Mesenchymal stem cell (in vitro differentiated cells and primary cell): ENCODE data around the gene P4HTM.
"Not testable (repeated sequence)": the region's sequence is repeated elsewhere in the genome, so short reads cannot be mapped to it uniquely, and the experiment has no call there.

Source experiments
- DNase-seq: peaks from one replicate; pipeline ENCODE4 v3.0.0-alpha.2; 2013
- H2AFZ ChIP-seq: one replicate; pipeline ENCODE4 v1.6.1; 2013; ENCODE audit warnings: low read depth, mild to moderate bottlenecking, control low read depth, inconsistent platforms, low read length, moderate library complexity
- H2AK5ac ChIP-seq: 2 replicates; pipeline ENCODE4 v1.6.1; 2013; ENCODE audit warnings: low read length, moderate library complexity, mild to moderate bottlenecking, inconsistent platforms; ENCODE audit not compliant: severe bottlenecking
- H2BK120ac ChIP-seq: one replicate; pipeline ENCODE4 v1.6.1; 2013; ENCODE audit warnings: low read depth, mild to moderate bottlenecking, inconsistent platforms, low read length, moderate library complexity
- H2BK12ac ChIP-seq, 2 experiments: one replicate each; pipeline ENCODE4 v1.6.1; 2013; ENCODE audit warnings: inconsistent platforms in 2 of 2, low read length in 2 of 2, mild to moderate bottlenecking in 2 of 2, moderate library complexity in 2 of 2, control low read depth in 1 of 2
- H2BK15ac ChIP-seq: one replicate; pipeline ENCODE4 v1.6.1; 2013; ENCODE audit warnings: mild to moderate bottlenecking, low read depth, inconsistent platforms; ENCODE audit not compliant: poor library complexity, severe bottlenecking
- H2BK5ac ChIP-seq: 2 replicates; pipeline ENCODE4 v1.6.1; 2013; ENCODE audit warnings: low read depth, mild to moderate bottlenecking, low read length, control low read depth, inconsistent platforms; ENCODE audit not compliant: poor library complexity, severe bottlenecking
- H3K14ac ChIP-seq, 2 experiments: one replicate each; pipeline ENCODE4 v1.6.1; 2013; ENCODE audit warnings: inconsistent platforms in 2 of 2, low read length in 2 of 2, control low read depth in 1 of 2, mild to moderate bottlenecking in 1 of 2, moderate library complexity in 1 of 2
- H3K18ac ChIP-seq, 2 experiments: one replicate each; pipeline ENCODE4 v1.6.1; 2013; ENCODE audit warnings: inconsistent platforms in 2 of 2, low read length in 2 of 2, control low read depth in 1 of 2, low read depth in 1 of 2, mild to moderate bottlenecking in 1 of 2
- H3K23ac ChIP-seq, 2 experiments: one replicate each; pipeline ENCODE4 v1.6.1; 2013; ENCODE audit warnings: inconsistent platforms in 2 of 2, low read length in 2 of 2, mild to moderate bottlenecking in 2 of 2, moderate library complexity in 2 of 2, control low read depth in 1 of 2
- H3K27ac ChIP-seq: 2 replicates; pipeline ENCODE4 v1.5.1; 2013; ENCODE audit warnings: mild to moderate bottlenecking, moderate library complexity, low read length, control low read depth, inconsistent platforms; ENCODE audit not compliant: poor library complexity, severe bottlenecking
- H3K27me3 ChIP-seq, 2 experiments: 2 replicates each; pipeline versions ENCODE4 v1.6.1 to v1.7.0; 2013; ENCODE audit warnings: low read length in 2 of 2, mild to moderate bottlenecking in 2 of 2, moderate library complexity in 2 of 2, control low read depth in 1 of 2, inconsistent platforms in 1 of 2; ENCODE audit not compliant: control insufficient read depth in 1 of 2, insufficient read depth in 1 of 2
- H3K36me3 ChIP-seq, 2 experiments: 2 replicates each; pipeline versions ENCODE4 v1.6.1 to v1.7.0; 2013; ENCODE audit warnings: low read length in 2 of 2, control low read depth in 1 of 2, inconsistent platforms in 1 of 2, low read depth in 1 of 2, mild to moderate bottlenecking in 1 of 2; ENCODE audit not compliant: insufficient read depth in 2 of 2, control insufficient read depth in 1 of 2
- H3K4ac ChIP-seq, 2 experiments: one replicate each; pipeline ENCODE4 v1.6.1; 2013; ENCODE audit warnings: inconsistent platforms in 2 of 2, low read length in 2 of 2, mild to moderate bottlenecking in 2 of 2, moderate library complexity in 2 of 2, control low read depth in 1 of 2, low read depth in 1 of 2
- H3K4me1 ChIP-seq: 2 replicates; pipeline ENCODE4 v1.6.1; 2013; ENCODE audit warnings: low read depth, low read length, control low read depth; ENCODE audit not compliant: control insufficient read depth, insufficient read depth
- H3K4me2 ChIP-seq: 2 replicates; pipeline ENCODE4 v1.6.1; 2013; ENCODE audit warnings: low read length, mild to moderate bottlenecking, inconsistent platforms; ENCODE audit not compliant: poor library complexity, severe bottlenecking
- H3K4me3 ChIP-seq, 2 experiments: 2 replicates each; pipeline versions ENCODE4 v1.5.1 to v1.7.0; 2013; ENCODE audit warnings: low read length in 2 of 2, mild to moderate bottlenecking in 2 of 2, control low read depth in 1 of 2, low read depth in 1 of 2; ENCODE audit not compliant: insufficient read depth in 1 of 2
- H3K79me1 ChIP-seq: replicated peaks from 2 replicates; pipeline ENCODE4 v1.6.1; 2013; ENCODE audit warnings: mild to moderate bottlenecking, control low read depth, low read length, inconsistent platforms; ENCODE audit not compliant: poor library complexity, severe bottlenecking
- H3K9ac ChIP-seq: 2 replicates; pipeline ENCODE4 v1.7.0; 2013; ENCODE audit warnings: mild to moderate bottlenecking, low read length, moderate library complexity
- H3K9me3 ChIP-seq: 2 replicates; pipeline ENCODE4 v1.7.0; 2013; ENCODE audit warnings: mild to moderate bottlenecking, low read length; ENCODE audit not compliant: control insufficient read depth
- H4K8ac ChIP-seq: one replicate; pipeline ENCODE4 v1.6.1; 2013; ENCODE audit warnings: inconsistent platforms, mild to moderate bottlenecking, low read length, moderate library complexity
- H4K91ac ChIP-seq: one replicate; pipeline ENCODE4 v1.6.1; 2013; ENCODE audit warnings: mild to moderate bottlenecking, low read length, inconsistent platforms
- WGBS: methylation state at CpG from one replicate; pipeline ENCODE4 v1.1.7; 2013; ENCODE audit warnings: mixed read lengths; 5-methylcytosine and 5-hydroxymethylcytosine counted together

The P4HTM gene

DNA sequence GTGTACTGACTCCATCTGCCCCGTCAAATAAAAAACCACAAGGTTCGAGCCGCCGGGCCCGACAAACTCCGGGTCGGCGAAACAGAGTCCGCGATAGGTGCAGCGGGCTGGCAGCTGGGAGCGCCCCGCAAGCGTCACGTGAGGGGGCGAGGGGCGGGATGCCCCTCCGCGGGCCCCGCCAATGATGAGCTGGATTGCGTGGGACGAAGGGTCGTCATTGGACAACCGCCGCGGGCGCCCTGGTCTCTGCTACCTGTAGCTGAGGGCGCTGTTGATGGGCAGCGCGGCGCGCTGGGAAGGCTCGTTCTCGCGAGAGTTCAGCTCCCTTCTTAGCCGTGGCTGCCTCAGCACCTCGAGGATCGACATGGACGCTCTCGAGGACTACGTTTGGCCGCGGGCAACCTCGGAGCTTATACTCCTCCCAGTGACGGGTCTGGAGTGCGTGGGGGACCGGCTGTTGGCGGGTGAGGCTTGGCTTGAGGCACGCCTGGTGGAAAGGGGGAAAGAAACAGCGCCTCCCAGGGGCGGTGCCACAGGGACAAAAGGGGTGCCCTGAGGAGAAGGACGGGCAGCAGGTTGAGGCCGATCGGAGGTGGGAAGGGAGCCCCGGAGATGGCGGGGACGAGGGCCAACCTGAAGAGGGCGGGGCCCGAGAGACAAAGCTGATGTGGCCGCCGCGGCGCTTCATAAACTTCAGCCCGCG, 17.2 kb downstream of the P4HTM start, which contains the start of gene WDR6:
Gene WDR6, plus strand, starts transcription at position 324 of the 703 bp plus-strand sequence. Its CDS starts 41 bp downstream, at position 365.
- peak within 1 kb of the TSS; percentile 89 to 100 for H3K4ac ChIP-seq
- DNase-seq, result peak; percentile 98
- WGBS, result under 1% methylated on average over 65 of the region's 65 CpGs

DNA sequence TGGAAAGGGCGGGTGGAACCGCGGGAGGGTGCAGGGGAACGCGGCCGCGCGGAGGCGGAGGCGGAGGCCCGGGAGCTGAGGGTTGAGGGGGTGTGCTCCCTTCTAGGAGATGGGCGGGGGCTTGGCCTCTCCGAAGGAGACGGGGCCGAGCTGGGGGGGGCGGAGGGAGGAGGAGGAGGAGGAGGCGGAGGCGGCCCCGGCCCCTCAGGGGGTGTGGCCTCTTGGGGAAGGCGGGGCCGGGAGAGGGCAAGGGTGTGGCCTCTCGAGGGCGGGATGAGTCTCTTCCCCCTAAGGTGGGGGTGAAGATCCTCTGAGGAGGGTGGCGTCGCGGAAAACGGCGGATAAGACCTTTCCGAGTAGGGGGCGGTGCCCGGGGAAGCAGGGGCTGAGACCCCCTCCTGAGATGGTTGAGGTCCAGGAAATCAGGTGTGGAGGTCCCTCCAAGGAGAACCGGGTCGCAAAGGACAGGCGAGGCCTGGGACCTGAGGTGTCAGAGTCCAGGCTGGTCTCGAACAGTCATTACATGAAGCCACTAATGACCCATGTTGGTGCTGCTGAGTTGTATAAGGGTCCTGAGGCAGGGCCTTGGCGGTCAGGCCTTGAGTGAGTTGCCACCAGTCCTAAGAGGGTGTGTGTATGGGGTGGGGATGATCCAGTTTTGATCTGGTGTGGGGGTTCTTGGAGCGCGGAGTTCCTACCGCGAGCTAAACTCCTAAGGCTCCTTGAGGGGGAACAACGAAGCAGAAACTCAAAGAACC, 17.9 kb downstream of the P4HTM start:
- Histone ChIP-seq H3K9me3 (no peaks in the 10 kb centered on the region), H3K14ac (peak overlapping the region in 1 of 2 experiments; percentile 96), H2AFZ (peak overlapping the region; percentile 42), H3K23ac (peak overlapping the region in 1 of 2 experiments; percentile 94), H3K36me3 (peaks cover 19 to 25% of the 10 kb centered on the region in 2 experiments), H4K91ac (peak overlapping the region; percentile 87), H3K9ac (peak overlapping the region; percentile 96), H3K4ac (peak overlapping the region; percentile 25 to 100), H4K8ac (peak overlapping the region; percentile 50), H3K79me1 (peaks cover 8% of the 10 kb centered on the region), H3K4me2 (peak overlapping the region; percentile 77), H3K18ac (peak overlapping the region; percentile 29 to 99), H2BK5ac (peak overlapping the region; percentile 39), H2BK12ac (peak overlapping the region in 1 of 2 experiments; percentile 85), H2BK15ac (no peak overlapping the region), H3K4me3 (peak overlapping the region; percentile 68 to 87), H3K27ac (peak overlapping the region; percentile 93), H2BK120ac (peak overlapping the region; percentile 1), H2AK5ac (peak overlapping the region; percentile 13), H3K4me1 (peaks cover 25% of the 10 kb centered on the region), H3K27me3 (no peaks in the 10 kb centered on the region)
- WGBS, result 20% methylated on average over 40 of the region's 41 CpGs
- DNase-seq, result peak; percentile 89

More for the DNA sequence above, 17.2 kb downstream of the P4HTM start, which contains the start of gene WDR6:
- H2BK15ac ChIP-seq, result peak within 1 kb of the TSS; percentile 60
- H3K14ac ChIP-seq, result peak within 1 kb of the TSS in 1 of 2 experiments; percentile 96
- H3K27me3 ChIP-seq, result no peaks in the 10 kb centered on the region
- H2BK120ac ChIP-seq, result peak within 1 kb of the TSS; percentile 1
- peak within 1 kb of the TSS; percentile 94 for H4K91ac ChIP-seq
- peak within 1 kb of the TSS; percentile 92 for H2AK5ac ChIP-seq
- peaks cover 6% of the 10 kb centered on the region for H3K79me1 ChIP-seq
- H3K4me3 ChIP-seq, result peak within 1 kb of the TSS; percentile 68 to 87
- peak within 1 kb of the TSS in 1 of 2 experiments; percentile 85 for H2BK12ac ChIP-seq
- H2BK5ac ChIP-seq, result peak within 1 kb of the TSS; percentile 39
- peak within 1 kb of the TSS; percentile 86 for H3K4me2 ChIP-seq
- H3K9ac ChIP-seq, result peak within 1 kb of the TSS; percentile 96
- H3K4me1 ChIP-seq, result peaks cover 18% of the 10 kb centered on the region
- peaks cover 13 to 19% of the 10 kb centered on the region in 2 experiments for H3K36me3 ChIP-seq
- peak within 1 kb of the TSS; percentile 93 for H3K27ac ChIP-seq
- H2AFZ ChIP-seq, result peak within 1 kb of the TSS; percentile 42
- H3K18ac ChIP-seq, result peak within 1 kb of the TSS; percentile 68 to 99
- H3K9me3 ChIP-seq, result no peaks in the 10 kb centered on the region
- H3K23ac ChIP-seq, result peak within 1 kb of the TSS in 1 of 2 experiments; percentile 94
- peak within 1 kb of the TSS; percentile 96 for H4K8ac ChIP-seq

DNA sequence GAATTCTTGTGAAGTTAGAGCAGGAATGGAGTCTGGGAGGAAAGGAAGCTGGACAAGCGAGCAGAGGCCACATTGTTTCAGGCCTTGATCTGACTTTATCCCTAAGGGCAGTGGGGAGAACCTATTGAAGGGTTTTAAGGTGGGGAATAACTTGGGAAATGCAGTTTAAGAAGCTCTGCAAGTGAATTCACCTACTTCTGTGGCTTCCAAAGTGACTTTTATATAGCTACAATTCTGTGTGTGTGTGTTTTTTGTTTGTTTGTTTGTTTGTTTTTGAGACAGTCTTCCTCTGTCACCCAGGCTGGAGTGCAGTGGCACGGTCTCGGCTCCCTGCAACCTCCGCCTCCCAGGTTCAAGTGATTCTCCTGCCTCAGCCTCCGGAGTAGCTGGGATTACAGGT, 18.6 kb downstream of the P4HTM start:
- Histone ChIP-seq H3K4me2 (peak overlapping the region; percentile 77), H3K4me1 (peaks cover 31% of the 10 kb centered on the region), H3K9ac (peak overlapping the region; percentile 84), H3K4me3 (peak overlapping the region in 1 of 2 experiments; percentile 87), H3K27ac (peak overlapping the region; percentile 14), H3K4ac (peak overlapping the region in 1 of 2 experiments; percentile 47), H3K36me3 (peaks cover 26 to 28% of the 10 kb centered on the region in 2 experiments)
- WGBS, result 96% methylated on average over 5 of the region's 5 CpGs
- not testable (repeated sequence) for H3K79me1 ChIP-seq, H2BK12ac ChIP-seq, DNase-seq, H2BK120ac ChIP-seq, H4K91ac ChIP-seq, H3K27me3 ChIP-seq, H3K18ac ChIP-seq, H4K8ac ChIP-seq, H2AFZ ChIP-seq, H3K23ac ChIP-seq, H2AK5ac ChIP-seq, H3K9me3 ChIP-seq, H3K14ac ChIP-seq, H2BK5ac ChIP-seq, H2BK15ac ChIP-seq

GRCh38 chr3:49009396-49009795, 19.4 kb downstream of the P4HTM start:
- H3K4ac ChIP-seq, result no peak overlapping the region
- H3K9ac ChIP-seq, result no peak overlapping the region
- 94% methylated on average over 3 of the region's 3 CpGs for WGBS
- no peak overlapping the region for H3K4me2 ChIP-seq
- H2BK12ac ChIP-seq, result no peak overlapping the region
- peaks cover 33 to 36% of the 10 kb centered on the region in 2 experiments for H3K36me3 ChIP-seq
- H4K8ac ChIP-seq, result no peak overlapping the region
- H3K23ac ChIP-seq, result no peak overlapping the region
- no peak overlapping the region for H2BK120ac ChIP-seq
- no peaks in the 10 kb centered on the region for H3K9me3 ChIP-seq
- peaks cover 9% of the 10 kb centered on the region for H3K79me1 ChIP-seq
- no peak overlapping the region for H3K14ac ChIP-seq
- peaks cover 37% of the 10 kb centered on the region for H3K4me1 ChIP-seq
- no peak overlapping the region for H3K18ac ChIP-seq
- H3K4me3 ChIP-seq, result no peak overlapping the region
- H3K27me3 ChIP-seq, result no peaks in the 10 kb centered on the region
- no peak overlapping the region for H2AK5ac ChIP-seq
- H3K27ac ChIP-seq, result no peak overlapping the region
- DNase-seq, result no peak
- H4K91ac ChIP-seq, result no peak overlapping the region
- H2BK15ac ChIP-seq, result no peak overlapping the region
- no peak overlapping the region for H2AFZ ChIP-seq
- no peak overlapping the region for H2BK5ac ChIP-seq
